Measurements from ENCODE around the gene QRFPR. TPM values are rescaled to one million over a fixed set of nuclear protein-coding genes. Genes with fewer than 3 reads are reported as not detected.

The QRFPR gene
- 0.17 TPM for polyA plus RNA-seq (2013, experiment 1 of 2)
- polyA plus RNA-seq (2013, experiment 2 of 2), result 0.24 TPM

DNA sequence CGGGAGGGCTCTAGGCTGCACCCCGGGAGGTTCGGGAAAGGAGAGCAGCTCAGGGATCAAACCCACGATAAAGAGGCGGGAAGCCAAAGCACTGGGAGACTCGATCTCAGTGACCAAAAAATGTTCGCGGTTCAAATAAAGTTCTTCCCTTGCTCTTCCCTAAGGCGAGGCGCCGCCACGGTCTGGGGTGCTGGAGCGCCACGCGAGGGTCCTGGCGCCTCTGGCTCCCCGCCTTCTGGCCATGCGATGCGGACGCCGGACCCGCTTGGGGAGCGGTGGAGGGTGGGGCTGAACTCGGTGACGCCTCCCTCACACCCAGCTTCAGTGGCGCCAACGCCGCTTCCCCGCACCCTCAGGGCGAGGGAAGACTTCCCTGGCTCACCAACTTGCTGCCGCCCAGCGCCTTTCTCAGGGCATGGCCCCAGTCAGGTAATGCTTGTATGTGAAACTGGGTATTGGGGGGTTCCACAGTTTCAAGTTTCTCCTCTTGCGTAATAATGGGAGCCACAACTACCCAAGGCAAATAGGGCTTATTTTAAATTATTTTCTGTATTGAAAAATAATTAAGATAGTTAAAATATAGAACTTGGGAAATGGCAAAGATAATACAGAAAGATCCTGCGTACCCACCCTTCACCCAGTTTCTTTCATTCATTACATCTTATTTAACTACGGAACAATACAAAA, at the start of gene QRFPR:
Gene QRFPR, minus strand, starts transcription at position 243 of the 687 bp plus-strand sequence. CDS start 371 bp downstream, outside the sequence.
- peak within 1 kb of the TSS; percentile 9 to 83 for H3K4me3 ChIP-seq (ENCODE audit: low read length in 2 of 2)
- peaks cover 0 to 2% of the 10 kb centered on the region in 2 donors for H3K4me1 ChIP-seq (ENCODE audit: control insufficient read depth in 2 of 2, insufficient read depth in 1 of 2, low read depth in 1 of 2, low read length in 2 of 2)
- peak within 1 kb of the TSS; percentile 53 for H2BK5ac ChIP-seq (ENCODE audit: low read length)
- WGBS, 2 donors (ENCODE audit: extremely low coverage in 2 of 2, insufficient read length in 2 of 2, insufficient replicate concordance in 1 of 2), result no CpG with 5 or more reads among the region's 35 CpGs
- H3K9me3 ChIP-seq (replicated peaks in 1 of 2; ENCODE audit: control insufficient read depth in 2 of 2, insufficient read depth in 1 of 2, low read depth in 1 of 2, low read length in 2 of 2), result no peaks in the 10 kb centered on the region
- H3K14ac ChIP-seq (ENCODE audit: low read length), result peak within 1 kb of the TSS; percentile 85
- H3K4ac ChIP-seq (ENCODE audit: low read length), result no peak within 1 kb of the TSS
- peak; percentile 29 for DNase-seq (ENCODE audit: low spot score)
- H3K4me2 ChIP-seq (ENCODE audit: insufficient read depth, low read length, poor library complexity, severe bottlenecking), result peak within 1 kb of the TSS; percentile 98
- peak within 1 kb of the TSS; percentile 58 for H2BK15ac ChIP-seq (ENCODE audit: low read length)
- H3K36me3 ChIP-seq (replicated peaks in 1 of 2; ENCODE audit: control insufficient read depth in 2 of 2, insufficient read depth in 2 of 2, low read length in 2 of 2), result no peaks in the 10 kb centered on the region
- no peak within 1 kb of the TSS for H2BK120ac ChIP-seq (ENCODE audit: low read depth, low read length)
- H3K27me3 ChIP-seq (ENCODE audit: control insufficient read depth in 3 of 3, insufficient read depth in 3 of 3, low read depth in 1 of 3, low read length in 3 of 3), result peaks cover 9 to 64% (median 19%) of the 10 kb centered on the region in 3 experiments
- H3K9ac ChIP-seq (ENCODE audit: low read depth, low read length, poor library complexity), result peak within 1 kb of the TSS; percentile 77
- no peak within 1 kb of the TSS for H4K8ac ChIP-seq (ENCODE audit: low read depth, low read length)
- no peak within 1 kb of the TSS for H3K27ac ChIP-seq (replicated peaks; ENCODE audit: low read length)
- no peaks in the 10 kb centered on the region for H3K79me1 ChIP-seq (ENCODE audit: low read depth, low read length)
- peak within 1 kb of the TSS; percentile 83 for H2AFZ ChIP-seq (ENCODE audit: low read length)
- H3K18ac ChIP-seq (ENCODE audit: low read length), result peak within 1 kb of the TSS; percentile 95
- H2BK12ac ChIP-seq (ENCODE audit: low read length), result peak within 1 kb of the TSS; percentile 73
- no peak within 1 kb of the TSS for H4K91ac ChIP-seq (ENCODE audit: low read depth, low read length, poor library complexity)
- H3K23ac ChIP-seq (ENCODE audit: low read depth, low read length, poor library complexity), result peak within 1 kb of the TSS; percentile 65
- H2AK5ac ChIP-seq (ENCODE audit: low read depth, low read length), result peak within 1 kb of the TSS; percentile 63

DNA sequence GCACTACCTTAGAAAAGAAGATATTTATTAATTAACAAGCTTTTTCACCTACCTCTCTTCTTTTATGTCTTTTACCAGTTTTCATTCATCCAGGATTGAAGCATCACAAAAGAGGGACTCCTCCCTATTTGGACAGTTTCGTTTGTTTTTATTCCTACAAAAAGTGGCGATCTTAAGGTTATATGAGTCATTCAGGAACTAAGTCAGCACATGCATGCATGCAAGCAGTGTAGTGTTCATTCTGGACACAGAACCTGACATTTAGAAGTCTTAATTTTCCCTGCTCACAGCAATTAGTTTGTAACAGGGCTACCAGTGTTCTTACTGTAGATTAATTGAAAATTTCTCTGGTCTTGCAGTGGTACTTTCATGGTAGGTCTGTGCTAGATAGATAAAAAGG, 47.9 kb upstream of the QRFPR start:
- H2BK120ac ChIP-seq (ENCODE audit: low read depth, low read length), result no peak overlapping the region
- no peak overlapping the region for H3K4ac ChIP-seq (ENCODE audit: low read length)
- H3K4me3 ChIP-seq (ENCODE audit: low read length in 2 of 2), result no peak overlapping the region
- no peak overlapping the region for H2BK12ac ChIP-seq (ENCODE audit: low read length)
- DNase-seq (ENCODE audit: low spot score), result no peak
- WGBS, 2 donors (ENCODE audit: extremely low coverage in 2 of 2, insufficient read length in 2 of 2, insufficient replicate concordance in 1 of 2), result no CpG with 5 or more reads among the region's 2 CpGs
- H2AK5ac ChIP-seq (ENCODE audit: low read depth, low read length), result no peak overlapping the region
- no peak overlapping the region for H3K9ac ChIP-seq (ENCODE audit: low read depth, low read length, poor library complexity)
- no peaks in the 10 kb centered on the region for H3K4me1 ChIP-seq (ENCODE audit: control insufficient read depth in 2 of 2, insufficient read depth in 1 of 2, low read depth in 1 of 2, low read length in 2 of 2)
- no peak overlapping the region for H3K4me2 ChIP-seq (ENCODE audit: insufficient read depth, low read length, poor library complexity, severe bottlenecking)
- H3K18ac ChIP-seq (ENCODE audit: low read length), result no peak overlapping the region
- no peak overlapping the region for H3K23ac ChIP-seq (ENCODE audit: low read depth, low read length, poor library complexity)
- H3K27ac ChIP-seq (replicated peaks; ENCODE audit: low read length), result no peak overlapping the region
- no peaks in the 10 kb centered on the region for H3K36me3 ChIP-seq (replicated peaks in 1 of 2; ENCODE audit: control insufficient read depth in 2 of 2, insufficient read depth in 2 of 2, low read length in 2 of 2)
- H3K27me3 ChIP-seq (ENCODE audit: control insufficient read depth in 3 of 3, insufficient read depth in 3 of 3, low read depth in 1 of 3, low read length in 3 of 3), result no peaks in the 10 kb centered on the region
- no peak overlapping the region for H2BK15ac ChIP-seq (ENCODE audit: low read length)
- H4K8ac ChIP-seq (ENCODE audit: low read depth, low read length), result no peak overlapping the region
- H3K79me1 ChIP-seq (ENCODE audit: low read depth, low read length), result no peaks in the 10 kb centered on the region
- H4K91ac ChIP-seq (ENCODE audit: low read depth, low read length, poor library complexity), result no peak overlapping the region
- no peak overlapping the region for H2BK5ac ChIP-seq (ENCODE audit: low read length)
- no peaks in the 10 kb centered on the region for H3K9me3 ChIP-seq (replicated peaks in 1 of 2; ENCODE audit: control insufficient read depth in 2 of 2, insufficient read depth in 1 of 2, low read depth in 1 of 2, low read length in 2 of 2)
- H2AFZ ChIP-seq (ENCODE audit: low read length), result no peak overlapping the region
- no peak overlapping the region for H3K14ac ChIP-seq (ENCODE audit: low read length)

DNA sequence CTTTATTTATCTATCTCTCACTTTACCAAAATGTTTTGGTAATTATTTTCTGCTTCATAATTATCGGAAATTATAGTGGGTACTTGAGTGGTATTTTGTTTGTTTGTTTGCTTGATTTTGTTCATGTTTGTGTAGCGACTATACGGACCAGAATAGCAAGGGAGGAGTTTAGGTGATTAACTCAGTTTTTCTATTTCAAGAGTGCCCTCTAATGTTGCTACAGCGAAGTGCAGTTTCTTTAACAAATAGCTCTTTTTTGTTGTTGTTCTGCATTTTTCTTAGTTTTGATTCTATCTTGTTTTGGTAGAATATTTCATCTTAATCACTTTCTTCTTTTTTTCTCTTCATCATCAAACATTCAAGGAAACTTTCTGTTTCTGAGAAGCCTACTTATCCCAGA, 40.8 kb upstream of the QRFPR start:
- Histone ChIP-seq H3K4me1 (ENCODE audit: control insufficient read depth in 2 of 2, insufficient read depth in 1 of 2, low read depth in 1 of 2, low read length in 2 of 2) (no peaks in the 10 kb centered on the region), H3K27me3 (ENCODE audit: control insufficient read depth in 3 of 3, insufficient read depth in 3 of 3, low read depth in 1 of 3, low read length in 3 of 3) (no peaks in the 10 kb centered on the region), H3K14ac (ENCODE audit: low read length) (no peak overlapping the region), H3K79me1 (ENCODE audit: low read depth, low read length) (no peaks in the 10 kb centered on the region), H4K91ac (ENCODE audit: low read depth, low read length, poor library complexity) (no peak overlapping the region), H3K9me3 (replicated peaks in 1 of 2; ENCODE audit: control insufficient read depth in 2 of 2, insufficient read depth in 1 of 2, low read depth in 1 of 2, low read length in 2 of 2) (no peaks in the 10 kb centered on the region), H2AFZ (ENCODE audit: low read length) (no peak overlapping the region), H4K8ac (ENCODE audit: low read depth, low read length) (no peak overlapping the region), H3K23ac (ENCODE audit: low read depth, low read length, poor library complexity) (no peak overlapping the region), H2BK120ac (ENCODE audit: low read depth, low read length) (no peak overlapping the region), H3K4me3 (ENCODE audit: low read length in 2 of 2) (no peak overlapping the region), H2BK15ac (ENCODE audit: low read length) (no peak overlapping the region), H3K4ac (ENCODE audit: low read length) (no peak overlapping the region), H2BK12ac (ENCODE audit: low read length) (no peak overlapping the region), H3K18ac (ENCODE audit: low read length) (no peak overlapping the region), H3K27ac (replicated peaks; ENCODE audit: low read length) (no peak overlapping the region), H3K36me3 (replicated peaks in 1 of 2; ENCODE audit: control insufficient read depth in 2 of 2, insufficient read depth in 2 of 2, low read length in 2 of 2) (no peaks in the 10 kb centered on the region), H3K9ac (ENCODE audit: low read depth, low read length, poor library complexity) (no peak overlapping the region), H2AK5ac (ENCODE audit: low read depth, low read length) (no peak overlapping the region), H2BK5ac (ENCODE audit: low read length) (no peak overlapping the region), H3K4me2 (ENCODE audit: insufficient read depth, low read length, poor library complexity, severe bottlenecking) (no peak overlapping the region)
- peak; percentile 5 for DNase-seq (ENCODE audit: low spot score)
- WGBS, 2 donors (ENCODE audit: extremely low coverage in 2 of 2, insufficient read length in 2 of 2, insufficient replicate concordance in 1 of 2), result no CpG with 5 or more reads among the region's 4 CpGs

DNA sequence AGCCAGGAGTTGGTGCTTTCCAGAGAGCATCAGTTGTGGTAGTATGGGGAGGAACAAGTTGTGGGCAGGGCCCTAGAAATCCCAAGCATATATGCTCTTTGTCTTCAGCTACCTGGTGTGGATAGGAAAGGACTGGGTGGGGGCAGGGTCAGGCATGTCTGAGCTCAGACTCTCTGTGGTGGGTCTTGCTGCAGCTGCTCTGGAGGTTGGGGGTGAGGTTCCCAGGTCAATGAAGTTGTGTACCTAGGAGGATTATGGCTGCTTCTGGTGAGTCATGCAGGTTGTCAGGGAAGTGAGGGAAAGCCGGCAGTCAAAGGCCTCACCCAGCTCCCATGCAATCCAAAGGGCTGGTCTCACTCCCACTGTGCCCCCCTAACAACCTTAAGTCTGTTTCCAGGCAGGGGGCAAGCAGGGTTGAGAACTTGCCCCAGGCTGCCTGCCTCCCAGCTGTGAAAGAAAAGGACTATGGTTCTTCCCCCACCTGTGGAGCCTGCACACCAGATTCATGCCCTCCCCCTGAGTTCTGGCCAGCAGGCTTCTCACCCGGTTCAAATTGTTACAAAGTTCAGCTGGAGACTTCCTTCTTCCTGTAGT, 30.4 kb upstream of the QRFPR start:
- H3K27me3 ChIP-seq (ENCODE audit: control insufficient read depth in 3 of 3, insufficient read depth in 3 of 3, low read depth in 1 of 3, low read length in 3 of 3), result no peaks in the 10 kb centered on the region
- no peak overlapping the region for H2AK5ac ChIP-seq (ENCODE audit: low read depth, low read length)
- no peak overlapping the region for H3K14ac ChIP-seq (ENCODE audit: low read length)
- H2AFZ ChIP-seq (ENCODE audit: low read length), result no peak overlapping the region
- no peak overlapping the region for H3K23ac ChIP-seq (ENCODE audit: low read depth, low read length, poor library complexity)
- H3K27ac ChIP-seq (replicated peaks; ENCODE audit: low read length), result no peak overlapping the region
- H3K4ac ChIP-seq (ENCODE audit: low read length), result no peak overlapping the region
- peaks cover 0 to 3% of the 10 kb centered on the region in 2 donors for H3K36me3 ChIP-seq (replicated peaks in 1 of 2; ENCODE audit: control insufficient read depth in 2 of 2, insufficient read depth in 2 of 2, low read length in 2 of 2)
- WGBS, 2 donors (ENCODE audit: extremely low coverage in 2 of 2, insufficient read length in 2 of 2, insufficient replicate concordance in 1 of 2), result no CpG with 5 or more reads among the region's 2 CpGs
- no peak overlapping the region for H3K9ac ChIP-seq (ENCODE audit: low read depth, low read length, poor library complexity)
- H4K8ac ChIP-seq (ENCODE audit: low read depth, low read length), result no peak overlapping the region
- H2BK5ac ChIP-seq (ENCODE audit: low read length), result no peak overlapping the region
- H2BK120ac ChIP-seq (ENCODE audit: low read depth, low read length), result no peak overlapping the region
- no peak for DNase-seq (ENCODE audit: low spot score)
- no peak overlapping the region for H3K4me3 ChIP-seq (ENCODE audit: low read length in 2 of 2)
- peak overlapping the region; percentile 43 for H2BK15ac ChIP-seq (ENCODE audit: low read length)
- H3K9me3 ChIP-seq (replicated peaks in 1 of 2; ENCODE audit: control insufficient read depth in 2 of 2, insufficient read depth in 1 of 2, low read depth in 1 of 2, low read length in 2 of 2), result no peaks in the 10 kb centered on the region
- H3K4me2 ChIP-seq (ENCODE audit: insufficient read depth, low read length, poor library complexity, severe bottlenecking), result no peak overlapping the region
- H3K4me1 ChIP-seq (ENCODE audit: control insufficient read depth in 2 of 2, insufficient read depth in 1 of 2, low read depth in 1 of 2, low read length in 2 of 2), result no peaks in the 10 kb centered on the region
- H4K91ac ChIP-seq (ENCODE audit: low read depth, low read length, poor library complexity), result no peak overlapping the region
- no peak overlapping the region for H3K18ac ChIP-seq (ENCODE audit: low read length)
- no peaks in the 10 kb centered on the region for H3K79me1 ChIP-seq (ENCODE audit: low read depth, low read length)
- H2BK12ac ChIP-seq (ENCODE audit: low read length), result no peak overlapping the region

All from neuronal stem cell (in vitro differentiated cells).